Measurements from ENCODE around the gene ZMYND8. TPM values are rescaled to one million over a fixed set of nuclear protein-coding genes. Genes with fewer than 3 reads are reported as not detected.
"Not testable (repeated sequence)": the region's sequence is repeated elsewhere in the genome, so short reads cannot be mapped to it uniquely, and the experiment has no call there.

The ZMYND8 gene
- polyA plus RNA-seq, 3 donors = 39.6 to 42.8 (median 41.2) TPM

GRCh38 chr20:47272893-47273590 lies 83.5 kb downstream of the ZMYND8 start:
- peak; percentile 52 to 63 (median 55) for DNase-seq (ENCODE audit: low read depth in 3 of 3, low spot score in 2 of 3)

- DNase-seq (ENCODE audit: low read depth in 3 of 3, low spot score in 2 of 3) = no peak
These were observed 85.4 kb downstream of the ZMYND8 start for GRCh38 chr20:47271046-47271615.

DNA sequence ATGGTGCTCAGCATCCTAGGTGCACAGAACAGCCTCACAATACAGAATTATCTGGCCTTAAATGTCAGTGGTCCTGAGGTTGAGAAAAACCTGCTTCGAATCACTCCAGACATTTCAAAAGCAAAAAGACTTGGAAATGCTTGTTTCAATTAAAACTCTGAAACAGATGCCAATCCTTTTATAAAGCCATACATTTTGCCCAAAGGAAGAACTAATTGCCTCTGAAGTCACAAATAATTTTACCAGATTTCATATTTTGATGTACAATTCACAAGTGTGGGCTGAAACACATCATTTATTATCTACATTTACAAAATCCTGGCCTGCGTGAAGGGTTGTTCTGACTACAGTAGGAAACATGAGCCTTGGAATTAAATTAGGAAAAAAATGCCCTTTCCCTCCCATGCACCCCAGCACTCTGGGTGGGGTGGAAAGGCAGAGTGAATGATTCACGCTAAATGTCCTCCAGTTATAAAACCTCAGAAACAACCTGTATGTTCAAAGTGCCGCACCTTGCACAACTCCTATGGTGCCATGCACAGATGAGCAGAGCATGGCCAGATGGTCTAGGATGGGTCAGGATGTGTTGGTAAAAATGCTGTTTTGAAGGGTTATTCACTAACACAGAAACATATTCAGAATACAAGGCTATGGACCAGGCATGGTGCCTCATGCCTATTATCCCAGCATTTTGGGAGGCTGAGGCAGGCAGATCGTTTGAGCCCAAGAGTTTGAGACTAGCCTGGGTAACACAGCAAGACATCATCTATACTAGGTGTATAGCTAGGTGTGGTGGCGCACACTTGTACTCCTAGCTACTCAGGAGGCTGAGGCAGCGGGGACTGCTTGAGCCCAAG lies 87.0 kb downstream of the ZMYND8 start:
- DNase-seq (ENCODE audit: low read depth in 3 of 3, low spot score in 2 of 3) = no peak

DNA sequence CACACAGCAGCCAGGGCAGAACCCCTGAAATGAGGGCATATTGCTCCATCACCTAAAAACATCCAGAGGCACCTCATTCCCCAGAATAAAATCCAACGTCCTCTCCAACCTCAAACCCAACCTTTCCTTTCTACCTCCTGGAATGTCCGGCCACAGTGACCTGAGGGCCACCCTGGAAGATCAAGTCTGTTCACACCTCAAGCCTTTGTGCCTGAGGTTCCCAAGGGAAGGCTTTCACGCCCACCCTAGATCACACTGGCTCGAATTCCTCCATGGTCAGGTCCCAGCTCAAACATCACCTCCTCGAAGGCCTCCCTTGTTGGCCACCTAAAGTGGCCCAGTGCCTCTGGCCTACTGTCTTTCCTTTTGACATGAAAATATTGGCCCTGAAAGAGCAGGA lies 88.9 kb downstream of the ZMYND8 start:
- DNase-seq (ENCODE audit: low read depth in 3 of 3, low spot score in 2 of 3) = no peak

- DNase-seq (ENCODE audit: low read depth in 3 of 3, low spot score in 2 of 3) = no peak
These were observed 89.5 kb downstream of the ZMYND8 start for GRCh38 chr20:47266847-47267515.

DNA sequence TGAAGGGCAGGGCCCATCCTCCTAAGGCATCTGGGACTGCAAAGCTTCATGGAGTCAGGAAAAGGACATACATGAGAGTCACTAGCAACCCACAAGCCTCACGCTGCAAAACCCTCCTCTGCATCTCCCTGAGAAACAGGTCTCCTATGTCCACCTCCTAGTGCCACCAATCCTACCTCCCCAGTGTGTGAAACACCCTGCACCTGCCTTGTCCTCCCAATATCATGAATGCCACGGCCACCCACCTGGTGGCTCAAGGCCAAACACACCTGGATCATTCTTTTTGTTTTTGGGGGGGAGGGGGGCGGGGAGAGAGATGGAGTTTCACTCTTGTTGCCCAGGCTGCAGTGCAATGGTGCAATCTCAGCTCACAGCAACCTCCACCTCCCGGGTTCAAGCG lies 90.5 kb downstream of the ZMYND8 start:
- no peak for DNase-seq (ENCODE audit: low read depth in 3 of 3, low spot score in 2 of 3)

DNA sequence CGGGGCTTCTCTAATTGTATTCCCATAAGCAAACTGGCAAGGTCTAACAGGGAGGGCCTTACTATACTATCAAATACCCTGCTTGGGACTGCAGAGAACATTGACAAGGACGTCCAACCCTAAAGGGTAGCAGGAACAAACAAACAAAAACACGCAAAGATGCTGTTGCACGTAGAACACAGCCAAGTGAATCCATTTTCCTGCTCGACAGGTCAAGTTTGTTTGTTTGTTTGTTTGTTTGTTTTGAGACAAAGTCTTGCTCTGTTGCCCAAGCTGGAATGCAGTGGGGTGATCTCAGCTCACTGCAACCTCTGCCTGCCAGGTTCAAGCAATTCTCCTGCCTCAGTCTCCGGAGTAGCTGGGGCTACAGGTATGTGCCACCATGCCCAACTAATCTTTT lies 91.3 kb downstream of the ZMYND8 start:
- DNase-seq (ENCODE audit: low read depth in 3 of 3, low spot score in 2 of 3) = no peak

DNA sequence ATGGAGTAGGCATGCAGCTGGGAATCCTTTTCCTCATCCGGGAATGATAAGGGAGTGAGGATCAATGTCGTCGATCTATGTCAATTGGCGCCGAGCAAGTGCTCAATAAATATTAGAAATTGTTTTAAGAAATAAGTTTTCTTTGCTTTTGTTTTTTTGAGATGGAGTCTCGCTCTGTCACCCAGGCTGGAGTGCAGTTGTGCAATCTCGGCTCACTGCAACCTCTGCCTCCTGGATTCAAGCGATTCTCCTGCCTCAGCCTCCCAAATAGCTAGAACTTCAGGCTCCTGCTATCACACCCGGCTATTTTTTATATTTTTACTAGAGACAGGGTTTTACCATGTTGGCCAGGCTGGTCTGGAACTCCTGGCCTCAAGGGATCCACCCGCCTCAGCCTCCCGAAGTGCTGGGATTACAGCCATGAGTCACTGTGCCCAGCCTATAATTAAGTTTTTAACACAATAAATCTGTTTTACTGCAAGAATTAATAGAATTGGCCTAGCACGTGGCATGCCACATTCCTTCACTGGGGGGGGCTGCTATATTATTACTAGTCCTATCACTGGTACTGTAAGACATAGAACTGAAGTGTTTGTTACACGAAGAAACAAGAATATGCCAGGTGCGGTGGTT lies 92.2 kb downstream of the ZMYND8 start:
- not testable (repeated sequence) for DNase-seq (ENCODE audit: low read depth in 3 of 3, low spot score in 2 of 3)

DNA sequence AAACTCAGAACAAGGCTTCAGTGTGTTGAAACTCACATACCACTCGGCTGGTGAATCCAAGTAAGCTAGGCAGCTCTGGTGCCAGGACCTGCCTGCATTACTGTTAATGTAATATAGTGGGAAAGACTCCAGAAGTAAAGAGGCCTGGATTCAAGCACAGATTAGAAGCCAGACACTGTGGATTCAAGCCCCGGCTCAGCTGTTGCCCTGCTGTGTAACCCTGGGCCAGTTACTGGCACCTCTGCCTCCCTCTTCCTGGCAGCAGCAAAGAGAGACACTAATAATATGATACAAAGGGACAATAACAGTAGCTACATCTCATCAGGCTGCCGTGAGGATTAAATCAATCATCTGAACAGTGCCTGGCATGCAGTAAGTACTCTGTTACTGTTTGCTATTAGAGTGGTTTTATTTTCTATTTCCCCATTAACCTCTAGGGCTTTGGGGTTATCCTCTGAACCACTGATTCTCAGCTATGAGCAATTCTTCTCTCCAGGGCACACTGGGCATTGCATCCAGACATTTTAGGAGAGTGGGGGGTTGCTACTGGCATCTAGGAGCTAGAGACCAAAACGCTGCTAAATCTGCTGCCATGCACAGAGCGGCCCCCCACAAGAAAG lies 92.9 kb downstream of the ZMYND8 start:
- DNase-seq (ENCODE audit: low read depth in 3 of 3, low spot score in 2 of 3) = no peak

DNA sequence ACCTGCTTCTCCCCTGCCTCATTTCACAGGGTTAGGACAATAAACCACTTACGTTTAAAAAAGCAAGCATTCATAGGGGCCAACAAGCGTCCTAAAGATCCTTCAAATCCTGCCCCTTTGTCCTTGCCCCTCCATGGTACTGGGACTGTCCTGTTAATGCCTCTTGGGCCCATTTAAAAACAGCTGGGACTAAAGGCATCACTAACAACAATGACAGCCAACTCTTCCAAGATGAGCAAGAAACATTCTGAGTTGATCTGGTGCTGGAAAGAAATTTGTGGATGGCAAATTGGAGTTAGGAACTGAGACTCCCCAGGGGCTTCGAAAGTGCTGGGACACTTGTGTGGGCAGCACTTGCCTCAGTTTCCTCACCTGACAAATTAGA lies 93.4 kb downstream of the ZMYND8 start:
- no peak for DNase-seq (ENCODE audit: low read depth in 3 of 3, low spot score in 2 of 3)

DNA sequence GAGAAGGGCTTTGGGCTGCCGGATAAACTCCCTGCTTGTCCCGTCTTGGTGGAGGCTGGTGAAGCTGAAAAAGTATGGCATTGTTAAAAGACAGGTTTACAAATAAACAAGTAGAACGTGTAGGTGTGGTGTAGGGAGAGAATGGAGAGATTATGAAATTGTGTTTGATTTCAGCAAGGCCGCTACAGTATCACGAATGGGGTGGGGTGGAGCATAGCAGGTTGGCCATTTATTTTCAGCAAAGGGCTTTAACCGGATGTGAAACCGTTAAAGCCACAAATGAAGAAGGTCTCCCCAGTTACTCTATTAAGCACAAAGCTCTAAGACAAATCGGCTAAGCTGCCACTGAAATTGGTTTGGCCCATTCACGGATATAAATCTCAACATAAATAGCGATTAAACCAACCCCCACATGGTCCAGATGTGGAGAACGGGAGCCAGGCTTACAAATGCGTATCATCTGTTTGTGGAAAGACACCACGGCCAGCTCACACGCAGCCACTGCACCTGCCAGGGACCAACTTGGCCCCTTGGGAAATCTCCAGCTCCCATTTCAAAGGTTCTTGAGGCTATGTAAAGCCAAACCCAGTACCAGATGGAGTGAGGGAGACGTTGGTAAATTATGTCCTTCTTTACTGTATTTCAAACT lies 94.0 kb downstream of the ZMYND8 start:
- DNase-seq (ENCODE audit: low read depth in 3 of 3, low spot score in 2 of 3) = no peak

- no peak for DNase-seq (ENCODE audit: low read depth in 3 of 3, low spot score in 2 of 3)
These were observed 94.5 kb downstream of the ZMYND8 start for GRCh38 chr20:47262008-47262364.

- not testable (repeated sequence) for DNase-seq (ENCODE audit: low read depth in 3 of 3, low spot score in 2 of 3)
These were observed 95.2 kb downstream of the ZMYND8 start for GRCh38 chr20:47261161-47261774.

DNA sequence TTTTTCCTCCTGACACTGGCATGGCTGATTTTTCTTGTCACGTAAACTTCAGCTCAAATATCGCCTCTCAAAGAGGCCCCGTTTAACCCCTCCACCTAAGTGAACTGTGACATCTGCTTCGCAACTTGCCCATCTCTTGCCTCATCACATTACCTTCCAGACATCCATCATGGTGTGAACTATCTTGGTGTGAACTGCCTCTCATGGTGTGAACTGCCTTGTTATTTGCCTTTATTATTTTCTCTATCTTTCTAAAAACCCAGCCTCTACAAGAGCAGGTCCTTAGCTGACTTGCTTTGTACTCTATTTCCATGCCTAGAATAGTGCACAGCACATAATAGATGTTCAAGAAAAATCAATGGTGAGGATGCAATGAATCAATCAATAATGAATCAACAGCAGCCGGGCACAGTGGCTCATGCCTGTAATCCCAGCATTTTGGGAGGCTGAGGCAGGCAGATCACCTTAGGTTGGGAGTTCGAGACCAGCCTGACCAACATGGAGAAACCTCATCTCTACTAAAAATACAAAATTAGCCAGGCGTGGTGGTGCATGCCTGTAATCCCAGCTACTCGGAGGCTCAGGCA lies 95.9 kb downstream of the ZMYND8 start:
- not testable (repeated sequence) for DNase-seq (ENCODE audit: low read depth in 3 of 3, low spot score in 2 of 3)

GRCh38 chr20:47258745-47259695 lies 97.5 kb downstream of the ZMYND8 start:
- DNase-seq (ENCODE audit: low read depth in 3 of 3, low spot score in 2 of 3) = no peak

DNA sequence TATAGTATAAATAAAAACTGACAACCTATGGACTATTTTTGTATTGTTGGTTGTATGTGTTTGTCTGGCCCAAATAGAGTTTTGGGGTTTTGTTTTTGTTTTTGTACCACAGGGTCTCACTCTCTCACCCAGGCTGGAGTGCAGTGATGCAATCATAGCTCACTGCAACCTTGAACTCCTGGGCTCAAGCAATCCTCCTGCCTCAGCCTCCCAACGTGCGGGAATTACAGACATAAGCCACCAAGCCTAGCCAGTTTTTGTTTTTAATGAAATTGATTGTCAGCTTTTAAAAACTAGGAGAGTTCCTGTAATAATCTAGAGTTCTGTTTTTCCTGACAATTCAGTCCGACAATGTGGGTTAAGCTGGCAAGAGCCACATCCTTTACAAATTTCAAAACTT lies 98.7 kb downstream of the ZMYND8 start:
- DNase-seq (ENCODE audit: low read depth in 3 of 3, low spot score in 2 of 3) = no peak

DNA sequence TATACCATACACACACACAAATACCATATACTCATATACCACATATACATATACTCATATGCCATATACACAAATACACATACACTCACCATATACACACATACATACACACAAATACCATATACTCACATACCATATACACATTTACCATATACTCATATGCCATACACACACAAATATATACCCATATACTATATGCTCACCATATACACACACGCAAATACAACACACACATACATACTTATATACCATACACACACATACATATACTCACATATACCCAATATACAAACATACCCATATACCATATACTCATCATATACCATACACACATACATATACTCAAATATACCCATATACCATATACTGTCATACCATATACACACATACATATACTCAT lies 99.2 kb downstream of the ZMYND8 start:
- no peak for DNase-seq (ENCODE audit: low read depth in 3 of 3, low spot score in 2 of 3)

- no peak for DNase-seq (ENCODE audit: low read depth in 3 of 3, low spot score in 2 of 3)
These were observed 99.7 kb downstream of the ZMYND8 start for GRCh38 chr20:47256668-47257236.

Measured in right renal cortex interstitium (tissue), 3 donors.